Measurements from ENCODE around the gene NINL.
"Not testable (repeated sequence)": the region's sequence is repeated elsewhere in the genome, so short reads cannot be mapped to it uniquely, and the experiment has no call there.

NINL gene

GRCh38 chr20:25552977-25553376, 32.4 kb downstream of the NINL start:
- DNase-seq (ENCODE audit: low spot score), result no peak

GRCh38 chr20:25551413-25552215, 33.7 kb downstream of the NINL start:
- no peak for DNase-seq (ENCODE audit: low spot score)

GRCh38 chr20:25550645-25551337, 34.5 kb downstream of the NINL start:
- DNase-seq (ENCODE audit: low spot score), result not testable (repeated sequence)

GRCh38 chr20:25549843-25550477, 35.4 kb downstream of the NINL start:
- DNase-seq (ENCODE audit: low spot score), result no peak

- DNase-seq (ENCODE audit: low spot score), result no peak
Observed at GRCh38 chr20:25549172-25549773, 36.1 kb downstream of the NINL start.

- DNase-seq (ENCODE audit: low spot score), result no peak
Observed at GRCh38 chr20:25548613-25549086, 36.7 kb downstream of the NINL start.

GRCh38 chr20:25547999-25548398, 37.3 kb downstream of the NINL start:
- no peak for DNase-seq (ENCODE audit: low spot score)

GRCh38 chr20:25547063-25547462, 38.3 kb downstream of the NINL start:
- no peak for DNase-seq (ENCODE audit: low spot score)

- DNase-seq (ENCODE audit: low spot score), result no peak
Observed at GRCh38 chr20:25546048-25546447, 39.3 kb downstream of the NINL start.

- no peak for DNase-seq (ENCODE audit: low spot score)
Observed at GRCh38 chr20:25545171-25545570, 40.2 kb downstream of the NINL start.

- DNase-seq (ENCODE audit: low spot score), result no peak
Observed at GRCh38 chr20:25544734-25545133, 40.6 kb downstream of the NINL start.

- DNase-seq (ENCODE audit: low spot score), result no peak
Observed at GRCh38 chr20:25544311-25544710, 41.0 kb downstream of the NINL start.

GRCh38 chr20:25543068-25543467, 42.3 kb downstream of the NINL start:
- DNase-seq (ENCODE audit: low spot score), result no peak

- DNase-seq (ENCODE audit: low spot score), result no peak
Observed at GRCh38 chr20:25541676-25542075, 43.7 kb downstream of the NINL start.

- no peak for DNase-seq (ENCODE audit: low spot score)
Observed at GRCh38 chr20:25539742-25540672, 45.3 kb downstream of the NINL start.

GRCh38 chr20:25538838-25539665, 46.3 kb downstream of the NINL start:
- no peak for DNase-seq (ENCODE audit: low spot score)

- no peak for DNase-seq (ENCODE audit: low spot score)
Observed at GRCh38 chr20:25537890-25538289, 47.4 kb downstream of the NINL start.

GRCh38 chr20:25535762-25536161, 49.6 kb downstream of the NINL start:
- no peak for DNase-seq (ENCODE audit: low spot score)

- no peak for DNase-seq (ENCODE audit: low spot score)
Observed at GRCh38 chr20:25534845-25535244, 50.5 kb downstream of the NINL start.

GRCh38 chr20:25533920-25534700, 51.2 kb downstream of the NINL start:
- DNase-seq (ENCODE audit: low spot score), result no peak
